Sigmoid colon (tissue), 4 donors: ENCODE data around the gene LAMA4.

Experiments used
- EP300 ChIP-seq, 4 donors: sonication (generic); formaldehyde crosslinking; IDR thresholded peaks; one replicate each; pipeline ENCODE4 v1.6.1; 2017; ENCODE audit warnings: antibody characterized with exemption in 4 of 4
- POLR2A ChIP-seq, 2 donors: fragments of 450-650 bp; IDR thresholded peaks; one replicate each; pipeline ENCODE4 v1.6.1; 2016; ENCODE audit warnings: antibody characterized with exemption in 2 of 2, mild to moderate bottlenecking in 2 of 2, moderate library complexity in 2 of 2
- TF ChIP-seq, protein P1 (sequence below), 4 experiments: fragments of 450-650 bp in 3 of 4; fragments of 200-600 bp in 1 of 4; IDR thresholded peaks; one replicate each; pipeline ENCODE4 v1.5.1; 2016 to 2019; ENCODE audit warnings: antibody characterized with exemption in 4 of 4, mild to moderate bottlenecking in 3 of 4, moderate library complexity in 2 of 4

DNA sequence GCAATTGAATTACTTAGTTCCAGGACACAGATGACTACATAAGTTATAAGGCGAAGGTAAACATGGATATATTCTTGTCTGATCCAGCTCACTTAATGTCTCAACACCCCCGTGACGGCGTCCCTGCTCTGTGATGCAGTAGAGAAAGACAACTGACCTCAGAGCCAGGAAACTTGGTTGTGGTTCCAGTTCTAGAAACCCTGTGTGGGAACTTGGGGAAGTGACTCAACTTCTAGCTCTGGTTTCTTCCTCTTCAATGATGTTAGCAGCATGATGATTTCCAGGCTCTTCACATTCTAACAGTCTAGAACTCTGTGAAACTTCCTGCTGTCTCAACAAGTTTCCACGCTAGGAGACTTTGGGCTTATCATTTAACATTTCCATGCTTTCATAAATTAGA, 18.4 kb downstream of the LAMA4 start:
- TF ChIP-seq POLR2A (IDR thresholded peaks at IDR 0.05) (no peak), EP300 (IDR thresholded peaks at IDR 0.05) (peak in 2 of 4 donors; percentile 33 to 36)
- TF ChIP-seq, protein P1, sequence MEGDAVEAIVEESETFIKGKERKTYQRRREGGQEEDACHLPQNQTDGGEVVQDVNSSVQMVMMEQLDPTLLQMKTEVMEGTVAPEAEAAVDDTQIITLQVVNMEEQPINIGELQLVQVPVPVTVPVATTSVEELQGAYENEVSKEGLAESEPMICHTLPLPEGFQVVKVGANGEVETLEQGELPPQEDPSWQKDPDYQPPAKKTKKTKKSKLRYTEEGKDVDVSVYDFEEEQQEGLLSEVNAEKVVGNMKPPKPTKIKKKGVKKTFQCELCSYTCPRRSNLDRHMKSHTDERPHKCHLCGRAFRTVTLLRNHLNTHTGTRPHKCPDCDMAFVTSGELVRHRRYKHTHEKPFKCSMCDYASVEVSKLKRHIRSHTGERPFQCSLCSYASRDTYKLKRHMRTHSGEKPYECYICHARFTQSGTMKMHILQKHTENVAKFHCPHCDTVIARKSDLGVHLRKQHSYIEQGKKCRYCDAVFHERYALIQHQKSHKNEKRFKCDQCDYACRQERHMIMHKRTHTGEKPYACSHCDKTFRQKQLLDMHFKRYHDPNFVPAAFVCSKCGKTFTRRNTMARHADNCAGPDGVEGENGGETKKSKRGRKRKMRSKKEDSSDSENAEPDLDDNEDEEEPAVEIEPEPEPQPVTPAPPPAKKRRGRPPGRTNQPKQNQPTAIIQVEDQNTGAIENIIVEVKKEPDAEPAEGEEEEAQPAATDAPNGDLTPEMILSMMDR (IDR thresholded peaks at IDR 0.05): no peak
